Regular cardiac myocyte (primary cell): ENCODE results near the gene PATZ1. TPM values are rescaled to one million over a fixed set of nuclear protein-coding genes. Genes with fewer than 3 reads are reported as not detected.

Experiments
- total RNA-seq: library from RNA; depleted of rRNA; stranded (reverse); fragments of >200 nt; gene quantifications from 2 replicates; pipeline ENCODE4 v1.2.3, GENCODE V29; 2014

PATZ1 gene
- 7.6 and 10.0 TPM in 2 replicates for total RNA-seq

DNA sequence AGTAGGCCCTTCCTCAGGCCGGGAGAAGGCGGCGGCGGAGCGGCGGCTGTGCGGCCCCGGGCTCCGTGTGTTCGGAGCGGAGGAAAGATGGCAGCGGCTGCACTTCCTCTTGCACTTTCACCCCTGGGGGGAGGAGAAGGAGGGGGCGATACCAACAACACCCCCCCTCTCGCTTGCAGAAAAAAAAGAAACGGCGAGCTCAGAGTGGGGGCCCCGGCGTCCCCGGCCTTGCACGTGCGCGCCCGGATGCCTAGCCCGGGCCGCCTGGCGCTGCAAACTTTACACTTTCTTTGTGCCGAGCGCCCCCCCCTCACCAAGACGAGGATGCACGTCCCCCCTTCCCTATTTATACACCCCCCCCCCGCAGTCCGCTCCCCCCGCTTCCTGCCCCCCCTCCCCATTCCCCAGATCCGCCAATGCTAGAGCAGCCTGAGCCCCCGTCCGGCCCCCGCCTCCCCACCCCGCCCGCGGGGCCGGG lies at the start of gene PATZ1:
Gene PATZ1 (minus strand): TSS at position 92 of the 478 bp plus-strand sequence. CDS start 744 bp downstream, outside the sequence.

GRCh38 chr22:31292236-31292989 lies 53.7 kb downstream of the PATZ1 start, which contains the start of gene PIK3IP1:
Gene PIK3IP1, minus strand, starts transcription at chr22:31292488. Its CDS starts 144 bp downstream, at chr22:31292344.

Other genes starting within 250 kb of the PATZ1 start
- 80.7 and 176 TPM in 2 replicates for gene SELENOM, start 238.8 kb downstream of the PATZ1 start, total RNA-seq
- under 0.01 TPM in 1 of 2 replicates, not detected in the other for gene INPP5J, start 223.4 kb downstream of the PATZ1 start, total RNA-seq
- gene PLA2G3, start 205.8 kb downstream of the PATZ1 start, total RNA-seq, result not detected in 2 replicates
- 15.7 and 38.1 TPM in 2 replicates for gene RNF185, start 186.2 kb downstream of the PATZ1 start, total RNA-seq
- gene LIMK2, start 134.0 kb downstream of the PATZ1 start, total RNA-seq, result 22.8 and 35.2 TPM in 2 replicates
- gene PIK3IP1, start 53.9 kb downstream of the PATZ1 start, total RNA-seq, result 7.9 and 35.0 TPM in 2 replicates
- 73.0 and 110 TPM in 2 replicates for gene DRG1, start 53.3 kb upstream of the PATZ1 start, total RNA-seq
- 7.6 and 23.0 TPM in 2 replicates for gene EIF4ENIF1, start 143.5 kb upstream of the PATZ1 start, total RNA-seq
- 13.8 and 21.3 TPM in 2 replicates for gene SFI1, start 150.2 kb upstream of the PATZ1 start, total RNA-seq